ENCODE data around the gene MAP7. TPM values are rescaled to one million over a fixed set of nuclear protein-coding genes. Genes with fewer than 3 reads are reported as not detected.
"Not testable (repeated sequence)": the region's sequence is repeated elsewhere in the genome, so short reads cannot be mapped to it uniquely, and the experiment has no call there.

MAP7 gene
- polyA plus RNA-seq, 6 donors from 2014 or later, result 0.19 to 0.71 (median 0.32) TPM; not detected in 2

DNA sequence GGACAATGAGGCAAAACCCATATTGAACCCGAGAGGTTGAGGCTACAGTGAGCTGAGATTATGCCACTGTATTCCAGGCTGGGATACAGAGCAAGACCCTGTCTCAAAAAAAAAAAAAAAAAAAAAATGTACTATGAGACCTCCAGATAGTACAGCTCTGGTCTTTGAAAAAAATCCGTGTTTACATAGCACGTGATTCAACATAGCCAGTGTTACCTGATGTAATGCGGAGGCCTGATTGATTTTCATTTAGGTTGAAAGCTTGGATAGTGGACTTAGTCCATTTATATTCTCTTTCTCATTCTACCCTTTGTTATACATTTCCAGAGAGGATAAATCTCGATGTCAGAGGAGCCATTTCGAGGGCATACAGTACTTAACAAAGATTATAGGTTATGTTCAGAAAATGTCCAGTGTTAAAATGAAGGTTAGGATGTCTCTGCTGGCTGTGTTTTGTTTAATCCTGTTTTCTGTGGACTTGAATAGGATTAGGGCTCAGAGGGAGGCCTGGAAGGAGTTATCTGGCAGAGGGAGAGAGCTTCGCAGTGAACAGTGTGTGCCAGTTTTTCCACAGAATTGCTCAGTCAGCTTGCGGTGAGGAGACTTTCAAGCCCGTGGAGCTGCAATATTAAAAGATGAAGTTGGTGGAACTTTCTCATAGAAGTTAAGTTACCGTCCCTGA, 226.7 kb downstream of the MAP7 start:
- ATAC-seq (ENCODE audit: low read depth in 2 of 2) (no peak), DNase-seq (no peak)
- H3K27me3 Mint-ChIP-seq, result peaks cover 0 to 3% (median 0%) of the 10 kb centered on the region in 3 donors
- H3K4me3 Mint-ChIP-seq, result no peak overlapping the region
- no peaks in the 10 kb centered on the region for H3K9me3 Mint-ChIP-seq
- H3K36me3 Mint-ChIP-seq, result no peaks in the 10 kb centered on the region
- H3K27ac Mint-ChIP-seq, result peak overlapping the region in 1 of 6 donors; percentile 8
- no peaks in the 10 kb centered on the region for H3K4me1 Mint-ChIP-seq

DNA sequence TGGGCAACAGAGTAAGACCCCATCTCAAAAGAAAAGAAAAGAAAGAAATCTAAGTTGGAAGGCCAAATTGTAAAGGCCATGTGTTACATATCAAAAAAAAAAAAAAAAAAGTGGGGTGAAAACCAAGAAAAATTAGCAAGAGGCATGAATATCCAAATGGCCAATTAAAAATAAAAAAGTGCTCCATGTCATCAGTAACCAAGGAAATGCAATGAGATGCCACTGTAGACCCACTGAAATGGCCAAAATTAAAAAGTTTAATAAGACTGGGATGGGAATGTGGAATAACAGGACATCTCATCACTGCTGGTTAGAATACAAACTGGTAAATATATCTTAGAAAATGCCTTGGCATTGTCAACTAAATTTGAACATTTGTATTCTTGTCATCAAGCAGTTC, 230.5 kb downstream of the MAP7 start:
- Mint-ChIP-seq H3K27ac (no peak overlapping the region), H3K36me3 (no peaks in the 10 kb centered on the region), H3K4me1 (no peaks in the 10 kb centered on the region), H3K4me3 (no peak overlapping the region), H3K9me3 (no peaks in the 10 kb centered on the region), H3K27me3 (peaks cover 0 to 3% (median 0%) of the 10 kb centered on the region in 3 donors)
- DNase-seq (peak; percentile 3), ATAC-seq (ENCODE audit: low read depth in 2 of 2) (no peak)

DNA sequence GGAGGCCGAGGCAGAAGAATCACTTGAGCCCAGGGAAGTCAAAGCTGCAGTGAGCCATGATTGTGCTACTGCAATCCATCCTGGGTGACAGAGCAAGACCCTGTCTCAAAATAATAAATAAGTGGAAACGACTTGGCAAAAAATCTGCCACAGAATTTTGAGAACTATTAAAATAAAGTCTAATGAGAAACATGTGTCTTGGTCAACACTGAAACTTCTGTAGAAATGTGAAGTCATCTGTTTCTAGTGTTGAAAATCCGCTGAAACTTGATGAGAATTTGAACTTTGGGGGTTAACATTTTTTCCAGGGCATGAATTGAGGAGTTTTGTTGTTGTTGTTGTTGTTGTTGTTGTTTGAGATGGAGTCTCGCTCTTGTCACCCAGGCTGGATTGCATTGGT, 231.5 kb downstream of the MAP7 start:
- H3K9me3 Mint-ChIP-seq, result no peaks in the 10 kb centered on the region
- peaks cover 0 to 2% (median 0%) of the 10 kb centered on the region in 3 donors for H3K27me3 Mint-ChIP-seq
- H3K27ac Mint-ChIP-seq, result no peak overlapping the region
- DNase-seq, result no peak
- no peaks in the 10 kb centered on the region for H3K36me3 Mint-ChIP-seq
- no peak overlapping the region for H3K4me3 Mint-ChIP-seq
- H3K4me1 Mint-ChIP-seq, result no peaks in the 10 kb centered on the region
- no peak for ATAC-seq (ENCODE audit: low read depth in 2 of 2)

DNA sequence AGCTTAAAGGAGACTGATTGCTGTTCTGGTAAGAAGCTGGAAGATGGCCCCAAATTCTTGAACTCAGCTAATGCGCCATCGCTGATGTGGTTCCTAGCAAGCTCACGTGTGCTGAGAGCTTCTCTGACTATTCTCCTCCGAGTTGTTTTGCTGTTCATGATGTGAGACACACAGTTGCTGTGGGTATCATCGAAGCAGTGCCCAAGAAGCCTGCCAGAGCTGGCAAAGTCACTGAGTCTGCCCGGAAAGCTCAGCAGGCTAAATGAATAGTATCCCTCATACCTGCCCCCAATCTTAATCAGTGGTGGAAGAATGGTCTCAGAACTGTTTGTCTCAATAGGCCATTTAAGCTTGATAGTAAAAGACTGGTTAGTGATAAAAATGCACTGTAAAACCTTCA, 232.3 kb downstream of the MAP7 start:
- Mint-ChIP-seq H3K9me3 (no peaks in the 10 kb centered on the region), H3K27me3 (peaks cover 0 to 6% (median 0%) of the 10 kb centered on the region in 3 donors), H3K27ac (peak overlapping the region in 1 of 6 donors; percentile 15), H3K4me1 (no peaks in the 10 kb centered on the region), H3K36me3 (no peaks in the 10 kb centered on the region), H3K4me3 (no peak overlapping the region)
- no peak for ATAC-seq (ENCODE audit: low read depth in 2 of 2)
- DNase-seq, result no peak

DNA sequence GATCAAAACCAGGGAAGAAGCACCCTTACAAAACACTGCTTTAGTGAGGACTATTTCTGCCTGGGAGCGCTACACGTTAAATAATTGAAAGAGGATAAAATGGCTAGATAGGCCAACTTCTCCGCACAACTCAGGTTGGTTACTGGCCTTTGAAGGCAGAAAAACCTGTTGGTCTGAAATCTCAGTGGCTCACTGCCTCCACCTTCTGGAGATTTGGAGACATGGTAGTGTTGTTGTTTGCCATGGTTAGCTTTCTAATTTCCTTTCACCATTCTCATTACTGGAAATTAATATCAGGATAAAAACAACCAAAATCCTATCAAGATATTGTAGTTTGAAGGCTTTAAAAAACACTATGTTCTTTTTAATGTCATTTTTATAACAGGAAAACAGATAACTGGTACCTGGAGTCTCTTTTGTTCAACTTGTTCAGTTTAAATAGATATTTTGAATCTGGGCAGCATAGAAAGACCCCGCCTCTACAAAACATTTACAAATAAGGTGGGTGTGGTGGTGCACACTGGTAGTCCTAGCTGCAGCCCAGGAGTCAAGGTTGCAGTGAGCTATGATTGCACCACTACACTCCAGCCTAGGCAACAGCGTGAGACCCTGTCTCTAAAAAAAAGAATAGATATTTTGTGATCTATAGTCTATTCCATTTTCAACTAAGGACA, 233.1 kb downstream of the MAP7 start:
- Mint-ChIP-seq H3K4me3 (no peak overlapping the region), H3K4me1 (no peaks in the 10 kb centered on the region), H3K27ac (peak overlapping the region in 2 of 6 donors; percentile 17 to 77), H3K9me3 (no peaks in the 10 kb centered on the region), H3K36me3 (no peaks in the 10 kb centered on the region), H3K27me3 (peaks cover 0 to 8% (median 0%) of the 10 kb centered on the region in 3 donors)
- ATAC-seq (ENCODE audit: low read depth in 2 of 2) (peak; percentile 73 to 76), DNase-seq (peak; percentile 44)

DNA sequence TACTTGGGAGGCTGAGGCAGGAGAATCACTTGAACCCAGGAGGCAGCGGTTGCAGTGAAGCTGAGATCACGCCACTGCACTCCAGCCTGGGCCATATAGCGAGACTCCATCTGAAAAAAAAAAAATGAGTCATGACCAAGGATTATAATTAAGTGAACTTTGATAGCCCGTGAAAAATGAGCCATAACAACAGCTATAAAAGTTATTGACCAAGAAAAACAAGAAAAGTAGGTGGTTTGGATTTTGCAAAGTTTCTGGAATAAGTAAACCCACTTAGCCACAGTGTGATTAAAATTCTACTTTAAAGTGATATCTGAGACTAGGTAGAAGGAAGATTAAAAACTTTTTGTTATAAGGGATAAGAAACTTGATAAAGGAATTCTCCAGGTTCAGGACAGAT, 234.6 kb downstream of the MAP7 start:
- DNase-seq (no peak), ATAC-seq (ENCODE audit: low read depth in 2 of 2) (no peak)
- Mint-ChIP-seq H3K27me3 (peaks cover 0 to 8% (median 0%) of the 10 kb centered on the region in 3 donors), H3K4me3 (no peak overlapping the region), H3K4me1 (no peaks in the 10 kb centered on the region), H3K9me3 (no peaks in the 10 kb centered on the region), H3K36me3 (no peaks in the 10 kb centered on the region), H3K27ac (no peak overlapping the region)

DNA sequence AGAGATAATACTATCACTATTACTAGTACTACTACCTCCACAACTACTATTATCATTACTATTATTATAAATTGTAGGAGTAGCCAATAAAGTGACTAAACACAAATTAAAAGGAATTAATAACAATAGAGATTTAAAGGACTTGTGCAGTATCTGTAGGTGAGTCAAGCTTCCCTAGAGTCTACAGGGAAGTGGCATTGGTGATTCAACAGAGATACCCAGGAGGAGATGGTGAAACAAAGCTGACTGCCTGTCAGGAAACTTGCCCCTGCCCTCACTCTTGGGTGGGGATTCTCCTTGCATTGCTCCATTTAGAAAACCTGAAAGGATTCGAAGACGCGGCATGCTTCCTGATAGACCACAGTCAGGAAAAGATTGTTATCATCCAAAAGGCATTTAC, 237.2 kb downstream of the MAP7 start:
- Mint-ChIP-seq H3K4me1 (no peaks in the 10 kb centered on the region), H3K27me3 (peaks cover 0 to 8% (median 0%) of the 10 kb centered on the region in 3 donors), H3K36me3 (no peaks in the 10 kb centered on the region), H3K4me3 (no peak overlapping the region), H3K27ac (peak overlapping the region in 1 of 6 donors; percentile 12), H3K9me3 (no peaks in the 10 kb centered on the region)
- ATAC-seq (ENCODE audit: low read depth in 2 of 2) (no peak), DNase-seq (no peak)

DNA sequence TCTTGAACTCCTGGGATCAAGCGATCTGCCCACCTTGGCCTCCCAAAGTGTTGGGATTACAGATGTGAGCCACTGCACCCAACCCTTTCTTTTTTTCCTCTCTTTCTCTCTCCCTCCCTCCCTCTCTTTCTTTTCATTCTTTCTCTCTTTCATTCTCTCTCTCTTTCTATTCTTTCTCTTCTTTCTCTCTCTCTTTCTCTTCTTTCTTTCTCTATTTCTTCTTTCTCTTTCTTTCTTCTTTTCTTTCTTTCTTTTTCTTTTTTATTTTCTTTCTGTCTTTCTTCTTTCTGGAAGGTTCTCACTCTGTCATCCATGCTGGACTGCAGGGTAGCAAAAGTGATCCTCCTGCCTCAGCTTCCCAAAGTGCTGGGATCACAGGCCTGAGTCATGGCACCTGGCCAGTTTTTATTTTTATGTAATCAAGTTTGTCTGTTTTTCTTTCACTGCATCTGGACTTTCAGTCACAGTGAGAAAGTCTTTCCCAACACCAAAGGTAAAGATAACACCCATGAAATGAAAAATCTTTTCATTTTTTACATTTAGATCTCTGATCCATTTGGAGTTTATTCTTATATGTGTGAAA, 240.4 kb downstream of the MAP7 start:
- peaks cover 0 to 8% (median 0%) of the 10 kb centered on the region in 3 donors for H3K27me3 Mint-ChIP-seq
- no peaks in the 10 kb centered on the region for H3K36me3 Mint-ChIP-seq
- H3K9me3 Mint-ChIP-seq, result no peaks in the 10 kb centered on the region
- H3K4me1 Mint-ChIP-seq, result no peaks in the 10 kb centered on the region
- DNase-seq, result no peak
- ATAC-seq (ENCODE audit: low read depth in 2 of 2), result no peak
- no peak overlapping the region for H3K4me3 Mint-ChIP-seq
- no peak overlapping the region for H3K27ac Mint-ChIP-seq

DNA sequence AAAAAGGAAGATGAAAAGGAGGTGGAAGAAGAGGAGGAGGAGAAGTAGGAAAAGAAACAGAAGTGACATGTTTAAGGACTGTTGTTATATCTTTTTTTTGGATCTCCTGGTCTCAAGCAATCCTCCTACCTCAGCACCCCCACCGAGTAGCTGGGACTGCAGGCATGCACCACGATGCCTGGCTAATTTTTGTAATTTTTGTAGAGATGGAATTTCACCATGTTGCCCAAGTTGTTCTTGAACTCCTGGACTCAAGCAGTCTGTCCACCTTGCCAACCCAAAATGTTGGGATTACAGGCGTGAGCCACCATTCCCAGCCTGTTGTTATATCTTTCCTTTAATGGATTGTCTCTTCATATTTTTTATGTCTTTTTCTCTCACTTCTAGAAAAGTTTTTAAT, 241.1 kb downstream of the MAP7 start:
- peaks cover 0 to 8% (median 0%) of the 10 kb centered on the region in 3 donors for H3K27me3 Mint-ChIP-seq

DNA sequence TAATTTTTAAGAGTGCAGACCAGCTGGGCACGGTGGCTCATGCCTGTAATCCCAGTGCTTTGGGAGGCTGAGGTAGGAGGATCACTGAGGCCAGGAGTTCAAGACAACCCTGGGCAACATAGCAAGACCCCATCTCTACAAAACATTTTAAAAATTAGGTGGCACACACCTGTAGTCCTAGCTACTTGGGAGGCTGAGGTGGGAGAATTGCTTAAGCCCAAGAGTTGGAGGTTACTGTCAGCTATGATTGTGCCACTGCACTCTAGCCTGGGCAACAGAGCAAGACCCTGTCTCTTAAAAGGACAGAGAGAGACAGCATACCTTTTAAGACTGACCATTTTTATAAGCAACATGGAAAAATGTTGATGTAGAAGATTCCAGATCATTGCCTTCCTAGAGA, 241.8 kb downstream of the MAP7 start:
- not testable (repeated sequence) for H3K27ac Mint-ChIP-seq; ATAC-seq (ENCODE audit: low read depth in 2 of 2)

More for the DNA sequence above, 241.1 kb downstream of the MAP7 start:
- Mint-ChIP-seq H3K27ac (no peak overlapping the region), H3K36me3 (no peaks in the 10 kb centered on the region), H3K9me3 (no peaks in the 10 kb centered on the region), H3K4me3 (no peak overlapping the region), H3K4me1 (no peaks in the 10 kb centered on the region)
- no peak for DNase-seq
- ATAC-seq (ENCODE audit: low read depth in 2 of 2), result no peak

DNA sequence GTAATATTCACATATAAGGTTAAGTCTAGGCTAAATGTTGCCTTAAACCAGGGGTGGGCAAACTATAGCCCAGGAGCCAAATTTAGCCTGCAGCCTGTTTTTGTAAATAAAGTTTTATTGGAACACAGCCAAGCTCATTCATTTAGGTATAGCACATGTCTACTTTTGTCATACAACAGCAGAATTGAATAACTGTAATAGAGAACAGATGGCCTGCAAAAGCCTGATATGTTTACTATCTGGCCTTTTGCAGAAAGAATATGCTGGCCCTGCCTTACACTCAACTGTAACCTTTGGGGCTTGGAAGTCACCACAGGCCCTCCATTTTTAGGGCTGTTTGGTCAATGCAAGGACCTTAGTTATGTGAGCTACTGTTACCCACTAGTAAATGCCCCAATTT, 242.9 kb downstream of the MAP7 start:
- no peak for DNase-seq
- no peaks in the 10 kb centered on the region for H3K36me3 Mint-ChIP-seq
- H3K4me1 Mint-ChIP-seq, result no peaks in the 10 kb centered on the region
- ATAC-seq (ENCODE audit: low read depth in 2 of 2), result no peak
- no peaks in the 10 kb centered on the region for H3K27me3 Mint-ChIP-seq
- H3K9me3 Mint-ChIP-seq, result peaks cover 0 to 11% (median 2%) of the 10 kb centered on the region in 7 donors
- no peak overlapping the region for H3K27ac Mint-ChIP-seq
- no peak overlapping the region for H3K4me3 Mint-ChIP-seq

More for the DNA sequence above, 241.8 kb downstream of the MAP7 start:
- not testable (repeated sequence) for H3K27me3 Mint-ChIP-seq, H3K36me3 Mint-ChIP-seq, H3K4me1 Mint-ChIP-seq, H3K9me3 Mint-ChIP-seq, H3K4me3 Mint-ChIP-seq, DNase-seq

DNA sequence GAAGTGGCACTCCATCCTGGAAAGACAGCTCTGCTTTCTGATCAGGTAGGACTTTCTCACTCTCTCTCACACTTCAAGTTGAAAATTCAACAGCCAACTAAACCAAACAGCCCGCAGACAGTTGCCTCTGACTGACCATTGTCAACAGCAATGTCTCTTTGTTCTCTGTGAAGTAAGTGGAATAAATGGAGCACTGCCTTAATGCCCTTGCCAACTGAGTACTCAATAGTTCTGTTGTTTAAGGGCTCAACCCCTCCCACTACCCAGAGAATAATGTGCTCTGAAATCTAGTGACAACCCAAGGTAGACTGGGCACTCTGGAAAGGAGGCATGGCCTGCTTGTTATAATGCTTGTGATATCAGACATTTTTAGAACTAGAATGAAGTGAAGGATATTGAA, 243.8 kb downstream of the MAP7 start:
- ATAC-seq (ENCODE audit: low read depth in 2 of 2), result no peak
- H3K36me3 Mint-ChIP-seq, result no peaks in the 10 kb centered on the region

DNA sequence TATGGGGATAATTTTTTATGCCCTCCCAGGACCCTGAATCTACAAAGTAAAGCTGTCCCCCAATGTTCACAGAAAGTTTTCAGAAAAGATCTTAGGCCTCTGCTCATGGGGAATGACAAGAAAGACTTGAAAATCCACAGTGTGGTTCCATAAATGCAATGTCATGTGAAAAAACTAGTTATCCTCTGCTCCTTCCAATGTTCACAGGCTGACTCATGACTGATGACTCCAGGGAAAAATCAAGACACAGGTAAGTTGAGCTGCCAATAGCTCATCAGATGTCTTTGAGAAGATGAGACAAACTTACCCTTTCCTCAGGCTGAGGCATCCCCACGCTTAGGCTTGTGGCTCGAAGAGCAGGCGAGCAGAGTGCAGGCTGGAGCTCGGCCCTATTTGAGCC, 245.8 kb downstream of the MAP7 start:
- H3K9me3 Mint-ChIP-seq, result peaks cover 0 to 11% (median 2%) of the 10 kb centered on the region in 7 donors
- no peak overlapping the region for H3K27ac Mint-ChIP-seq
- no peak overlapping the region for H3K4me3 Mint-ChIP-seq
- no peaks in the 10 kb centered on the region for H3K4me1 Mint-ChIP-seq
- no peak for DNase-seq
- H3K36me3 Mint-ChIP-seq, result no peaks in the 10 kb centered on the region
- no peak for ATAC-seq (ENCODE audit: low read depth in 2 of 2)
- H3K27me3 Mint-ChIP-seq, result no peaks in the 10 kb centered on the region

More for the DNA sequence above, 243.8 kb downstream of the MAP7 start:
- H3K4me1 Mint-ChIP-seq, result no peaks in the 10 kb centered on the region
- no peak for DNase-seq
- peaks cover 0 to 11% (median 2%) of the 10 kb centered on the region in 7 donors for H3K9me3 Mint-ChIP-seq
- H3K4me3 Mint-ChIP-seq, result no peak overlapping the region
- peak overlapping the region in 1 of 6 donors; percentile 37 for H3K27ac Mint-ChIP-seq
- no peaks in the 10 kb centered on the region for H3K27me3 Mint-ChIP-seq

DNA sequence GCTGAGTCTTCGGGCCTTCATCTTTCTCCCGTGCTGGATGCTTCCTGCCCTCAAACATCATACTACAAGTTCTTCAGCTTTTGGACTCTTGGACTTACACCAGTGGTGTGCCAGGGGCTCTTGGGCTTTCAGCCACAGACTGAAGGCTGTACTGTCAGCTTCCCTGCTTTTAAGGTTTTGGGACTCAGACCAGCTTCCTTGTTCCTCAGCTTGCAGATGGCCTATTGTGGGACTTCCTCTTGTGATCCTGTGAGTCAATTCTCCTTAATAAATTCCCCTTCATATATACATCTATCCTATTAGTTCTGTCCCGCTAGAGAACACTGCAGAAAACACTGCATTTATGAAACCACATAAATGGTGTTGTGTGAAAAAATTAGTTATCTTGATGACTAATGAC, 246.7 kb downstream of the MAP7 start:
- no peaks in the 10 kb centered on the region for H3K4me1 Mint-ChIP-seq

More for the DNA sequence above, 246.7 kb downstream of the MAP7 start:
- H3K27me3 Mint-ChIP-seq, result peaks cover 0 to 5% (median 0%) of the 10 kb centered on the region in 3 donors
- DNase-seq (no peak), ATAC-seq (ENCODE audit: low read depth in 2 of 2) (no peak)
- H3K36me3 Mint-ChIP-seq, result no peaks in the 10 kb centered on the region
- H3K27ac Mint-ChIP-seq, result no peak overlapping the region
- H3K4me3 Mint-ChIP-seq, result peak overlapping the region in 1 of 8 donors; percentile 25
- H3K9me3 Mint-ChIP-seq, result peaks cover 0 to 11% (median 2%) of the 10 kb centered on the region in 7 donors

Data from naive B cell (primary cell).